Measurements from ENCODE around the gene DISC1.

DISC1 gene

GRCh38 chr1:231883382-231883781 lies 256.8 kb downstream of the DISC1 start:
- TF ChIP-seq CTCF (IDR thresholded peaks at IDR 0.05; ENCODE audit: insufficient read depth, missing control alignments) = no peak
- DNase-seq (ENCODE audit: insufficient read length, low spot score) (no peak), FAIRE-seq (no peak)

GRCh38 chr1:231885209-231885854 lies 258.7 kb downstream of the DISC1 start:
- DNase-seq (ENCODE audit: insufficient read length, low spot score) (no peak), FAIRE-seq (no peak)
- TF ChIP-seq CTCF (IDR thresholded peaks at IDR 0.05; ENCODE audit: insufficient read depth, missing control alignments) = no peak

GRCh38 chr1:231887166-231887565 lies 260.6 kb downstream of the DISC1 start:
- DNase-seq (ENCODE audit: insufficient read length, low spot score) = no peak
- FAIRE-seq = no peak
- TF ChIP-seq CTCF (IDR thresholded peaks at IDR 0.05; ENCODE audit: insufficient read depth, missing control alignments) = no peak

GRCh38 chr1:231887866-231888265 lies 261.3 kb downstream of the DISC1 start:
- FAIRE-seq (no peak), DNase-seq (ENCODE audit: insufficient read length, low spot score) (no peak)
- no peak for TF ChIP-seq CTCF (IDR thresholded peaks at IDR 0.05; ENCODE audit: insufficient read depth, missing control alignments)

- TF ChIP-seq CTCF (IDR thresholded peaks at IDR 0.05; ENCODE audit: insufficient read depth, missing control alignments) = no peak
- FAIRE-seq (no peak), DNase-seq (ENCODE audit: insufficient read length, low spot score) (no peak)
These were observed 264.2 kb downstream of the DISC1 start for GRCh38 chr1:231890791-231891190.

GRCh38 chr1:231893400-231894102 lies 267.0 kb downstream of the DISC1 start:
- FAIRE-seq (peak; percentile 16), DNase-seq (ENCODE audit: insufficient read length, low spot score) (no peak)
- no peak for TF ChIP-seq CTCF (IDR thresholded peaks at IDR 0.05; ENCODE audit: insufficient read depth, missing control alignments)

GRCh38 chr1:231896806-231897205 lies 270.2 kb downstream of the DISC1 start:
- no peak for DNase-seq (ENCODE audit: insufficient read length, low spot score)
- no peak for FAIRE-seq
- no peak for TF ChIP-seq CTCF (IDR thresholded peaks at IDR 0.05; ENCODE audit: insufficient read depth, missing control alignments)

All from D721Med (cell line).